Lower lobe of right lung (tissue), 2 donors: Measurements from ENCODE around the gene DPYD. TPM values are rescaled to one million over a fixed set of nuclear protein-coding genes. Genes with fewer than 3 reads are reported as not detected.

Source experiments
- ATAC-seq, 2 donors: fragments of 200-7000 bp; cut with Tn5 transposase; one replicate each; pipeline ENCODE4 v1.9.1; 2020 to 2022; ENCODE audit warnings: mild to moderate bottlenecking in 2 of 2, moderate library complexity in 2 of 2
- DNase-seq: peaks from one replicate; pipeline ENCODE4 v3.0.0-alpha.2; 2020
- H3K27ac ChIP-seq: fragments of 200-600 bp; one replicate; pipeline ENCODE4 v1.8.0; 2022
- H3K27me3 ChIP-seq: fragments of 200-600 bp; one replicate; pipeline ENCODE4 v1.8.0; 2022; ENCODE audit warnings: low read depth
- H3K36me3 ChIP-seq: fragments of 200-600 bp; one replicate; pipeline ENCODE4 v1.8.0; 2022; ENCODE audit warnings: mild to moderate bottlenecking
- H3K4me1 ChIP-seq: fragments of 200-600 bp; one replicate; pipeline ENCODE4 v1.8.0; 2022
- H3K4me3 ChIP-seq: fragments of 200-600 bp; one replicate; pipeline ENCODE4 v1.8.0; 2022; ENCODE audit warnings: mild to moderate bottlenecking
- H3K9me3 ChIP-seq: fragments of 200-600 bp; one replicate; pipeline ENCODE4 v1.8.0; 2022
- CTCF ChIP-seq: fragments of 200-600 bp; IDR thresholded peaks from one replicate; pipeline ENCODE4 v1.8.0; 2022; ENCODE audit warnings: antibody characterized with exemption, mild to moderate bottlenecking
- intact Hi-C: fragments of 100-400 bp; cut with DNase I; formaldehyde crosslinking; loops from one replicate; pipeline ENCODE4 v1.11.0; 2022
- total RNA-seq: library from RNA; stranded (reverse); fragmentation: NEBNext Ultra II Directional; extraction: Animal tissue kit (Norgen Biotek cat#: 25700); gene quantifications from one replicate; pipeline ENCODE4 v1.2.1, GENCODE V29; 2021
- donor health status: DM: no; HTN: yes; CAD: no; lungs with severe emphysema.

Gene DPYD
- total RNA-seq, 1 donor from 2014 or later, result 91.9 TPM

- DNase-seq (no peak), ATAC-seq (no peak)
- no peak for TF ChIP-seq CTCF
- Histone ChIP-seq H3K27me3 (no peaks in the 10 kb centered on the region), H3K9me3 (no peaks in the 10 kb centered on the region), H3K4me1 (no peaks in the 10 kb centered on the region), H3K36me3 (no peaks in the 10 kb centered on the region), H3K4me3 (no peak overlapping the region), H3K27ac (no peak overlapping the region)
- intact Hi-C loops, result no loop called here
Observed at GRCh38 chr1:97767381-97767780, 153.5 kb downstream of the DPYD start.

GRCh38 chr1:97764991-97765390 is 155.8 kb downstream of the DPYD start:
- ATAC-seq, result no peak

GRCh38 chr1:97761637-97762036 is 159.2 kb downstream of the DPYD start:
- no peak for TF ChIP-seq CTCF
- ATAC-seq, result no peak
- intact Hi-C loops, result no loop called here
- no peak for DNase-seq
- Histone ChIP-seq H3K4me3 (no peak overlapping the region), H3K27ac (no peak overlapping the region), H3K27me3 (no peaks in the 10 kb centered on the region), H3K9me3 (no peaks in the 10 kb centered on the region), H3K36me3 (no peaks in the 10 kb centered on the region), H3K4me1 (peaks cover 22% of the 10 kb centered on the region)

More at GRCh38 chr1:97764991-97765390, 155.8 kb downstream of the DPYD start:
- Histone ChIP-seq H3K27ac (no peak overlapping the region), H3K4me3 (no peak overlapping the region), H3K9me3 (no peaks in the 10 kb centered on the region), H3K36me3 (no peaks in the 10 kb centered on the region), H3K4me1 (no peaks in the 10 kb centered on the region), H3K27me3 (no peaks in the 10 kb centered on the region)
- TF ChIP-seq CTCF, result no peak
- intact Hi-C loops, result no loop called here
- DNase-seq, result no peak

GRCh38 chr1:97759078-97759477 is 161.8 kb downstream of the DPYD start:
- intact Hi-C loops, result no loop called here
- H3K4me1 ChIP-seq, result peaks cover 22% of the 10 kb centered on the region
- no peaks in the 10 kb centered on the region for H3K27me3 ChIP-seq
- H3K4me3 ChIP-seq, result no peak overlapping the region
- no peaks in the 10 kb centered on the region for H3K9me3 ChIP-seq
- H3K36me3 ChIP-seq, result no peaks in the 10 kb centered on the region
- ATAC-seq (no peak), DNase-seq (no peak)
- no peak overlapping the region for H3K27ac ChIP-seq
- no peak for TF ChIP-seq CTCF

GRCh38 chr1:97758541-97759057 is 162.2 kb downstream of the DPYD start:
- Histone ChIP-seq H3K4me3 (no peak overlapping the region), H3K4me1 (peaks cover 22% of the 10 kb centered on the region), H3K27ac (no peak overlapping the region), H3K27me3 (no peaks in the 10 kb centered on the region), H3K9me3 (no peaks in the 10 kb centered on the region), H3K36me3 (no peaks in the 10 kb centered on the region)
- ATAC-seq (peak in 1 of 2 donors; percentile 74), DNase-seq (no peak)
- intact Hi-C loops, result no loop called here
- TF ChIP-seq CTCF, result no peak

- Histone ChIP-seq H3K4me1 (no peaks in the 10 kb centered on the region), H3K4me3 (no peak overlapping the region), H3K36me3 (no peaks in the 10 kb centered on the region), H3K27me3 (no peaks in the 10 kb centered on the region), H3K27ac (no peak overlapping the region), H3K9me3 (no peaks in the 10 kb centered on the region)
- TF ChIP-seq CTCF, result no peak
- ATAC-seq (no peak), DNase-seq (no peak)
- intact Hi-C loops, result no loop called here
Observed at GRCh38 chr1:97745912-97746311, 174.9 kb downstream of the DPYD start.
